ENCODE results near the gene KISS1. TPM values are rescaled to one million over a fixed set of nuclear protein-coding genes. Genes with fewer than 3 reads are reported as not detected.
"Not testable (repeated sequence)": the region's sequence is repeated elsewhere in the genome, so short reads cannot be mapped to it uniquely, and the experiment has no call there.

KISS1 gene
- polyA plus RNA-seq (2013, experiment 1 of 2), result 0.13 TPM
- polyA plus RNA-seq (2013, experiment 2 of 2), result not detected

- Histone ChIP-seq H3K9ac (ENCODE audit: low read length) (no peak within 1 kb of the TSS), H3K4me3 (ENCODE audit: low read length) (no peak within 1 kb of the TSS), H3K36me3 (ENCODE audit: control insufficient read depth, insufficient read depth, low read length) (no peaks in the 10 kb centered on the region), H3K27ac (ENCODE audit: low read depth, low read length) (no peak within 1 kb of the TSS), H2BK15ac (replicated peaks; ENCODE audit: low read depth) (no peak within 1 kb of the TSS), H3K79me1 (ENCODE audit: low read length) (no peaks in the 10 kb centered on the region), H3K4ac (ENCODE audit: low read depth, low read length) (no peak within 1 kb of the TSS), H3K79me2 (ENCODE audit: control insufficient read depth, insufficient read depth, low read length) (no peaks in the 10 kb centered on the region), H3K4me1 (ENCODE audit: control insufficient read depth, low read depth, low read length) (no peaks in the 10 kb centered on the region), H3K4me2 (ENCODE audit: low read length) (no peak within 1 kb of the TSS), H2BK120ac (ENCODE audit: low read depth, low read length) (no peak within 1 kb of the TSS), H3K18ac (ENCODE audit: low read length) (no peak within 1 kb of the TSS), H2BK5ac (ENCODE audit: low read length) (no peak within 1 kb of the TSS), H3K23ac (ENCODE audit: low read length) (no peak within 1 kb of the TSS), H2AK5ac (ENCODE audit: low read length) (no peak within 1 kb of the TSS), H3K56ac (ENCODE audit: low read length) (no peak within 1 kb of the TSS), H3K27me3 (ENCODE audit: insufficient read depth, low read length, poor library complexity) (no peaks in the 10 kb centered on the region), H4K8ac (ENCODE audit: low read depth, low read length) (no peak within 1 kb of the TSS), H4K5ac (ENCODE audit: low read length) (no peak within 1 kb of the TSS)
- DNase-seq, result peak; percentile 44
- no CpG with 5 or more reads among the region's 18 CpGs for WGBS (ENCODE audit: extremely low coverage, insufficient coverage, low lambda C conversion rate)
Measured at GRCh38 chr1:204196068-204196795, at the start of gene KISS1. TSS of gene KISS1 (minus strand) at chr1:204196491. CDS start at chr1:204192876, 3,615 bp downstream.

- no peaks in the 10 kb centered on the region for H3K79me2 ChIP-seq (ENCODE audit: control insufficient read depth, insufficient read depth, low read length)
- WGBS (ENCODE audit: extremely low coverage, insufficient coverage, low lambda C conversion rate), result no CpG with 5 or more reads among the region's 10 CpGs
- no peak overlapping the region for H2BK120ac ChIP-seq (ENCODE audit: low read depth, low read length)
- H3K18ac ChIP-seq (ENCODE audit: low read length), result no peak overlapping the region
- no peak overlapping the region for H3K23ac ChIP-seq (ENCODE audit: low read length)
- no peaks in the 10 kb centered on the region for H3K36me3 ChIP-seq (ENCODE audit: control insufficient read depth, insufficient read depth, low read length)
- no peak overlapping the region for H3K9ac ChIP-seq (ENCODE audit: low read length)
- no peaks in the 10 kb centered on the region for H3K27me3 ChIP-seq (ENCODE audit: insufficient read depth, low read length, poor library complexity)
- H3K79me1 ChIP-seq (ENCODE audit: low read length), result no peaks in the 10 kb centered on the region
- H3K4me2 ChIP-seq (ENCODE audit: low read length), result no peak overlapping the region
- no peak overlapping the region for H3K27ac ChIP-seq (ENCODE audit: low read depth, low read length)
- no peak overlapping the region for H2AK5ac ChIP-seq (ENCODE audit: low read length)
- no peak overlapping the region for H2BK5ac ChIP-seq (ENCODE audit: low read length)
- no peak overlapping the region for H4K8ac ChIP-seq (ENCODE audit: low read depth, low read length)
- no peak for DNase-seq
- no peak overlapping the region for H3K56ac ChIP-seq (ENCODE audit: low read length)
- H3K4me3 ChIP-seq (ENCODE audit: low read length), result no peak overlapping the region
- no peak overlapping the region for H4K5ac ChIP-seq (ENCODE audit: low read length)
- no peak overlapping the region for H3K4ac ChIP-seq (ENCODE audit: low read depth, low read length)
- H2BK15ac ChIP-seq (replicated peaks; ENCODE audit: low read depth), result no peak overlapping the region
- no peaks in the 10 kb centered on the region for H3K4me1 ChIP-seq (ENCODE audit: control insufficient read depth, low read depth, low read length)
Measured at GRCh38 chr1:204242920-204243319, 46.6 kb upstream of the KISS1 start.

GRCh38 chr1:204241914-204242313 lies 45.6 kb upstream of the KISS1 start:
- Histone ChIP-seq H4K8ac (ENCODE audit: low read depth, low read length) (no peak overlapping the region), H2BK120ac (ENCODE audit: low read depth, low read length) (no peak overlapping the region), H3K79me1 (ENCODE audit: low read length) (no peaks in the 10 kb centered on the region), H3K56ac (ENCODE audit: low read length) (no peak overlapping the region), H3K27ac (ENCODE audit: low read depth, low read length) (no peak overlapping the region), H3K27me3 (ENCODE audit: insufficient read depth, low read length, poor library complexity) (no peaks in the 10 kb centered on the region), H3K23ac (ENCODE audit: low read length) (no peak overlapping the region), H2AK5ac (ENCODE audit: low read length) (no peak overlapping the region), H3K36me3 (ENCODE audit: control insufficient read depth, insufficient read depth, low read length) (no peaks in the 10 kb centered on the region), H3K4me2 (ENCODE audit: low read length) (no peak overlapping the region), H3K9ac (ENCODE audit: low read length) (no peak overlapping the region), H4K5ac (ENCODE audit: low read length) (no peak overlapping the region), H2BK15ac (replicated peaks; ENCODE audit: low read depth) (no peak overlapping the region), H3K79me2 (ENCODE audit: control insufficient read depth, insufficient read depth, low read length) (no peaks in the 10 kb centered on the region), H3K18ac (ENCODE audit: low read length) (no peak overlapping the region), H2BK5ac (ENCODE audit: low read length) (no peak overlapping the region), H3K4me3 (ENCODE audit: low read length) (no peak overlapping the region), H3K4ac (ENCODE audit: low read depth, low read length) (no peak overlapping the region), H3K4me1 (ENCODE audit: control insufficient read depth, low read depth, low read length) (no peaks in the 10 kb centered on the region)
- no CpG with 5 or more reads among the region's 5 CpGs for WGBS (ENCODE audit: extremely low coverage, insufficient coverage, low lambda C conversion rate)
- no peak for DNase-seq

GRCh38 chr1:204241050-204241449 lies 44.8 kb upstream of the KISS1 start:
- Histone ChIP-seq H3K79me1 (ENCODE audit: low read length) (no peaks in the 10 kb centered on the region), H3K36me3 (ENCODE audit: control insufficient read depth, insufficient read depth, low read length) (no peaks in the 10 kb centered on the region)
- no CpG with 5 or more reads among the region's 2 CpGs for WGBS (ENCODE audit: extremely low coverage, insufficient coverage, low lambda C conversion rate)

GRCh38 chr1:204240233-204240632 lies 43.9 kb upstream of the KISS1 start:
- Histone ChIP-seq H2BK15ac (replicated peaks; ENCODE audit: low read depth) (no peak overlapping the region), H3K27ac (ENCODE audit: low read depth, low read length) (no peak overlapping the region), H3K18ac (ENCODE audit: low read length) (no peak overlapping the region), H3K36me3 (ENCODE audit: control insufficient read depth, insufficient read depth, low read length) (no peaks in the 10 kb centered on the region), H4K5ac (ENCODE audit: low read length) (no peak overlapping the region), H2BK120ac (ENCODE audit: low read depth, low read length) (no peak overlapping the region), H2BK5ac (ENCODE audit: low read length) (no peak overlapping the region), H2AK5ac (ENCODE audit: low read length) (no peak overlapping the region), H3K79me2 (ENCODE audit: control insufficient read depth, insufficient read depth, low read length) (no peaks in the 10 kb centered on the region), H3K79me1 (ENCODE audit: low read length) (no peaks in the 10 kb centered on the region), H4K8ac (ENCODE audit: low read depth, low read length) (no peak overlapping the region), H3K4me2 (ENCODE audit: low read length) (no peak overlapping the region), H3K4me3 (ENCODE audit: low read length) (no peak overlapping the region), H3K4me1 (ENCODE audit: control insufficient read depth, low read depth, low read length) (no peaks in the 10 kb centered on the region), H3K56ac (ENCODE audit: low read length) (no peak overlapping the region), H3K9ac (ENCODE audit: low read length) (no peak overlapping the region), H3K27me3 (ENCODE audit: insufficient read depth, low read length, poor library complexity) (no peaks in the 10 kb centered on the region), H3K23ac (ENCODE audit: low read length) (no peak overlapping the region), H3K4ac (ENCODE audit: low read depth, low read length) (no peak overlapping the region)
- no peak for DNase-seq
- WGBS (ENCODE audit: extremely low coverage, insufficient coverage, low lambda C conversion rate), result no CpG with 5 or more reads among the region's 1 CpG

More at GRCh38 chr1:204241050-204241449, 44.8 kb upstream of the KISS1 start:
- Histone ChIP-seq H3K4me2 (ENCODE audit: low read length) (no peak overlapping the region), H2BK120ac (ENCODE audit: low read depth, low read length) (no peak overlapping the region), H3K27ac (ENCODE audit: low read depth, low read length) (no peak overlapping the region), H2BK5ac (ENCODE audit: low read length) (no peak overlapping the region), H4K8ac (ENCODE audit: low read depth, low read length) (no peak overlapping the region), H3K4me1 (ENCODE audit: control insufficient read depth, low read depth, low read length) (no peaks in the 10 kb centered on the region), H2AK5ac (ENCODE audit: low read length) (no peak overlapping the region), H2BK15ac (replicated peaks; ENCODE audit: low read depth) (no peak overlapping the region), H3K4me3 (ENCODE audit: low read length) (no peak overlapping the region), H3K4ac (ENCODE audit: low read depth, low read length) (no peak overlapping the region), H3K18ac (ENCODE audit: low read length) (no peak overlapping the region), H3K27me3 (ENCODE audit: insufficient read depth, low read length, poor library complexity) (no peaks in the 10 kb centered on the region), H3K56ac (ENCODE audit: low read length) (no peak overlapping the region), H4K5ac (ENCODE audit: low read length) (no peak overlapping the region), H3K9ac (ENCODE audit: low read length) (no peak overlapping the region), H3K23ac (ENCODE audit: low read length) (no peak overlapping the region), H3K79me2 (ENCODE audit: control insufficient read depth, insufficient read depth, low read length) (no peaks in the 10 kb centered on the region)
- peak; percentile 51 for DNase-seq

GRCh38 chr1:204239401-204239800 lies 43.1 kb upstream of the KISS1 start:
- H2AK5ac ChIP-seq (ENCODE audit: low read length); H2BK15ac ChIP-seq (replicated peaks; ENCODE audit: low read depth); H3K27ac ChIP-seq (ENCODE audit: low read depth, low read length); H3K4me3 ChIP-seq (ENCODE audit: low read length); H2BK120ac ChIP-seq (ENCODE audit: low read depth, low read length); H3K23ac ChIP-seq (ENCODE audit: low read length); H3K4me2 ChIP-seq (ENCODE audit: low read length); H3K18ac ChIP-seq (ENCODE audit: low read length); H3K27me3 ChIP-seq (ENCODE audit: insufficient read depth, low read length, poor library complexity); H4K8ac ChIP-seq (ENCODE audit: low read depth, low read length); H2BK5ac ChIP-seq (ENCODE audit: low read length); H3K79me2 ChIP-seq (ENCODE audit: control insufficient read depth, insufficient read depth, low read length); H4K5ac ChIP-seq (ENCODE audit: low read length); DNase-seq; H3K9ac ChIP-seq (ENCODE audit: low read length); H3K79me1 ChIP-seq (ENCODE audit: low read length); H3K56ac ChIP-seq (ENCODE audit: low read length); H3K4ac ChIP-seq (ENCODE audit: low read depth, low read length); H3K36me3 ChIP-seq (ENCODE audit: control insufficient read depth, insufficient read depth, low read length); H3K4me1 ChIP-seq (ENCODE audit: control insufficient read depth, low read depth, low read length): not testable (repeated sequence)
- WGBS (ENCODE audit: extremely low coverage, insufficient coverage, low lambda C conversion rate), result no CpG with 5 or more reads among the region's 3 CpGs

Data from mesendoderm (in vitro differentiated cells).